Keratinocyte (primary cell): Measurements from ENCODE around the gene TNFSF10.

Source experiments
- CTCF ChIP-seq, 3 experiments: IDR thresholded peaks in 1 of 3; conservative IDR thresholded peaks in 1 of 3; optimal IDR thresholded peaks in 1 of 3; 2 replicates in 2 of 3; 3 replicates in 1 of 3; pipeline versions ENCODE3 to v1.5.1; 2011; ENCODE audit warnings: low read length in 3 of 3, mild to moderate bottlenecking in 3 of 3, moderate library complexity in 2 of 3, control low read depth in 1 of 3, inconsistent platforms in 1 of 3; ENCODE audit not compliant: insufficient read depth in 2 of 3; ENCODE audit errors: extremely low read depth in 1 of 3
- EZH2 ChIP-seq: IDR thresholded peaks from one replicate; pipeline ENCODE4 v1.6.1; 2012; ENCODE audit warnings: inconsistent platforms, mild to moderate bottlenecking, low read length, moderate library complexity

DNA sequence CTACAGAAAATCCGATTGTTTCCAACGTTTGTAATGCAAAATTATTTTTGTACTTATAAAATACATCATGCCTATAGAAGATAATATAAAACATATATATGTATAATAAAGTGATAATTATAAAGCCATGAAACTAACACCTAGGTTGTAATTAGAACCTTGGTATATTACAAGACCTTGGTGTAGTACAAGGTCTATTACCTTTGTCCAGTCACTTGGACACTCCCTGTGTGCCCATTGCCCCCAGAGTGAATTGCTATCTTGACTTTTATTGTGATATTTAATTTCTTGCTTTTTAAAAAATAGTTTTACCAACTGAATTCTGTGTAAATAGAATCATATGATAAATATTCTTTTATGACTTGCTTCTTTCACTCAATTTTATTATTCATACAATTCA lies 20.7 kb upstream of the TNFSF10 start:
- TF ChIP-seq CTCF (optimal IDR thresholded peaks at IDR 0.05 in 1 of 3, IDR thresholded peaks at IDR 0.05 in 1 of 3, conservative IDR thresholded peaks at IDR 0.05 in 1 of 3; ENCODE audit: extremely low read depth in 1 of 3, insufficient read depth in 2 of 3, low read length in 3 of 3): no peak
- TF ChIP-seq EZH2: no peak
